Measurements from ENCODE around the gene CCDC6. TPM values are rescaled to one million over a fixed set of nuclear protein-coding genes. Genes with fewer than 3 reads are reported as not detected.

The CCDC6 gene
- total RNA-seq, 2 experiments from 2014 or later = 9.5 to 25.4 TPM

- intact Hi-C loops (cut with micrococcal nuclease; ENCODE audit: unreplicated experiment) = no loop called here
- Histone ChIP-seq H3K79me2 (ENCODE audit: insufficient read depth, low read depth, low read length) (no peaks in the 10 kb centered on the region), H2AFZ (ENCODE audit: low read length) (no peak overlapping the region), H4K20me1 (ENCODE audit: insufficient read depth, low read length) (no peaks in the 10 kb centered on the region), H3K27ac (ENCODE audit: low read depth, low read length, poor library complexity, severe bottlenecking) (no peak overlapping the region), H3K4me3 (ENCODE audit: low read depth, low read length, poor library complexity, severe bottlenecking) (no peak overlapping the region), H3K9me2 (ENCODE audit: insufficient read depth, low read length) (no peaks in the 10 kb centered on the region; the same call in 1 of the 2 replicates), H3K36me3 (ENCODE audit: insufficient read depth, low read length) (no peaks in the 10 kb centered on the region), H3K9me3 (ENCODE audit: low read length) (no peaks in the 10 kb centered on the region), H3K4me2 (ENCODE audit: low read length) (no peak overlapping the region), H3K4me1 (ENCODE audit: insufficient read depth, low read length, poor library complexity, severe bottlenecking) (no peaks in the 10 kb centered on the region)
- TF ChIP-seq CTCF (conservative IDR thresholded peaks at IDR 0.05; ENCODE audit: low read length) (no peak), EZH2phosphoT487 (IDR thresholded peaks at IDR 0.05; ENCODE audit: borderline replicate concordance, low read depth, low read length) (no peak)
- ChIA-PET CTCF (ENCODE audit: unreplicated experiment) (no interaction called here), POLR2A (no interaction called here)
- no TSS peak for BruUV-seq (replicated peaks)
- DNase-seq (ENCODE audit: low spot score) = no peak
Observed at GRCh38 chr10:59926086-59926485, 19.7 kb upstream of the CCDC6 start.

GRCh38 chr10:59922907-59923306 is 16.6 kb upstream of the CCDC6 start:
- no peak for DNase-seq (ENCODE audit: low spot score)
- no peaks in the 10 kb centered on the region; the same call in 1 of the 2 replicates for H3K9me2 ChIP-seq (ENCODE audit: insufficient read depth, low read length)
- CTCF ChIA-PET (ENCODE audit: unreplicated experiment) = no interaction called here
- intact Hi-C loops (cut with micrococcal nuclease; ENCODE audit: unreplicated experiment) = no loop called here
- no peak overlapping the region for H3K4me2 ChIP-seq (ENCODE audit: low read length)
- no TSS peak for BruUV-seq (replicated peaks)
- H3K4me1 ChIP-seq (ENCODE audit: insufficient read depth, low read length, poor library complexity, severe bottlenecking) = no peaks in the 10 kb centered on the region
- no peak for TF ChIP-seq EZH2phosphoT487 (IDR thresholded peaks at IDR 0.05; ENCODE audit: borderline replicate concordance, low read depth, low read length)
- TF ChIP-seq CTCF (conservative IDR thresholded peaks at IDR 0.05; ENCODE audit: low read length) = no peak
- H3K9me3 ChIP-seq (ENCODE audit: low read length) = no peaks in the 10 kb centered on the region
- H4K20me1 ChIP-seq (ENCODE audit: insufficient read depth, low read length) = no peaks in the 10 kb centered on the region
- no peak overlapping the region for H2AFZ ChIP-seq (ENCODE audit: low read length)
- H3K79me2 ChIP-seq (ENCODE audit: insufficient read depth, low read depth, low read length) = no peaks in the 10 kb centered on the region
- no peak overlapping the region for H3K4me3 ChIP-seq (ENCODE audit: low read depth, low read length, poor library complexity, severe bottlenecking)
- no peaks in the 10 kb centered on the region for H3K36me3 ChIP-seq (ENCODE audit: insufficient read depth, low read length)
- no peak overlapping the region for H3K27ac ChIP-seq (ENCODE audit: low read depth, low read length, poor library complexity, severe bottlenecking)
- POLR2A ChIA-PET = no interaction called here

- no peak for DNase-seq (ENCODE audit: low spot score)
- Histone ChIP-seq H3K36me3 (ENCODE audit: insufficient read depth, low read length) (no peaks in the 10 kb centered on the region), H3K4me1 (ENCODE audit: insufficient read depth, low read length, poor library complexity, severe bottlenecking) (no peaks in the 10 kb centered on the region), H3K4me3 (ENCODE audit: low read depth, low read length, poor library complexity, severe bottlenecking) (no peak overlapping the region), H3K9me2 (ENCODE audit: insufficient read depth, low read length) (no peaks in the 10 kb centered on the region; the same call in 1 of the 2 replicates), H3K27ac (ENCODE audit: low read depth, low read length, poor library complexity, severe bottlenecking) (no peak overlapping the region), H3K9me3 (ENCODE audit: low read length) (0 out of 2 replicates have a peak, but pooled peaks cover 5% of the 10 kb centered on the region), H3K79me2 (ENCODE audit: insufficient read depth, low read depth, low read length) (no peaks in the 10 kb centered on the region), H4K20me1 (ENCODE audit: insufficient read depth, low read length) (no peaks in the 10 kb centered on the region), H2AFZ (ENCODE audit: low read length) (no peak overlapping the region), H3K4me2 (ENCODE audit: low read length) (no peak overlapping the region)
- no TSS peak for BruUV-seq (replicated peaks)
- TF ChIP-seq EZH2phosphoT487 (IDR thresholded peaks at IDR 0.05; ENCODE audit: borderline replicate concordance, low read depth, low read length) (no peak), CTCF (conservative IDR thresholded peaks at IDR 0.05; ENCODE audit: low read length) (no peak)
- ChIA-PET POLR2A (no interaction called here), CTCF (ENCODE audit: unreplicated experiment) (no interaction called here)
- intact Hi-C loops (cut with micrococcal nuclease; ENCODE audit: unreplicated experiment) = no loop called here
Observed at GRCh38 chr10:59917922-59918321, 11.6 kb upstream of the CCDC6 start.

All from OCI-LY7 (cell line).